ENCODE results near the gene KBTBD4. TPM values are rescaled to one million over a fixed set of nuclear protein-coding genes. Genes with fewer than 3 reads are reported as not detected.
"Not testable (repeated sequence)": the region's sequence is repeated elsewhere in the genome, so short reads cannot be mapped to it uniquely, and the experiment has no call there.

The KBTBD4 gene
- total RNA-seq, 1 experiment from 2014 or later: 13.2 TPM

GRCh38 chr11:47546274-47546673 is 32.5 kb downstream of the KBTBD4 start:
- ATAC-seq; H3K9me3 ChIP-seq (ENCODE audit: control insufficient read depth in 1 of 2, insufficient read depth in 1 of 2, low read depth in 1 of 2, low read length in 2 of 2); BruUV-seq (replicated peaks); DNase-seq (ENCODE audit: low read depth, low spot score); RAD21 ChIA-PET (ENCODE audit: low non-redundant PET in 1 of 2, low total read pairs in 2 of 2, uncharacterized antibody in 2 of 2, unreplicated experiment in 2 of 2); H3K4me2 ChIP-seq (ENCODE audit: low read length); H3K9ac ChIP-seq (ENCODE audit: low read length); H3K36me3 ChIP-seq (ENCODE audit: control insufficient read depth in 1 of 2, insufficient read depth in 2 of 2, low read length in 2 of 2); H2AFZ ChIP-seq (ENCODE audit: low read depth, low read length, poor library complexity, severe bottlenecking); H3K27ac ChIP-seq (ENCODE audit: low read depth, low read length); CTCF ChIA-PET; H3K27me3 ChIP-seq (ENCODE audit: insufficient read depth, low read length); intact Hi-C loops (cut with micrococcal nuclease); H3K4me3 ChIP-seq (replicated peaks in 1 of 2; ENCODE audit: low read depth in 1 of 2, low read length in 2 of 2); H3K9me2 ChIP-seq (ENCODE audit: insufficient read depth): not testable (repeated sequence)
- POLR2A ChIA-PET: interaction anchor here (0.6 kb wide), 1 partner anchor 10 kb away, joined by 3 read pairs; no protein-coding TSS in a partner anchor
- Histone ChIP-seq H3K79me2 (ENCODE audit: insufficient read depth, low read length) (peaks cover 99% of the 10 kb centered on the region), H4K20me1 (ENCODE audit: insufficient read depth) (peaks cover 17% of the 10 kb centered on the region; the same call in 1 of the 2 replicates), H3K4me1 (ENCODE audit: control insufficient read depth in 1 of 2, insufficient read depth in 2 of 2, low read length in 2 of 2) (peaks cover 10 to 39% of the 10 kb centered on the region in 2 experiments)

- no peak overlapping the region for H3K27ac ChIP-seq (ENCODE audit: low read depth, low read length)
- H4K20me1 ChIP-seq (ENCODE audit: insufficient read depth): peaks cover 23% of the 10 kb centered on the region; the same call in 1 of the 2 replicates
- BruUV-seq (replicated peaks): no TSS peak
- ATAC-seq (no peak), DNase-seq (ENCODE audit: low read depth, low spot score) (no peak)
- POLR2A ChIA-PET: no interaction called here
- no peak overlapping the region for H3K9ac ChIP-seq (ENCODE audit: low read length)
- H3K4me1 ChIP-seq (ENCODE audit: control insufficient read depth in 1 of 2, insufficient read depth in 2 of 2, low read length in 2 of 2): peaks cover 5 to 43% of the 10 kb centered on the region in 2 experiments; a peak in 3 of 4 replicates
- H3K9me2 ChIP-seq (ENCODE audit: insufficient read depth): no peaks in the 10 kb centered on the region
- 0 out of 4 replicates have a peak, but pooled peaks cover 0 to 1% of the 10 kb centered on the region in 2 experiments for H3K36me3 ChIP-seq (ENCODE audit: control insufficient read depth in 1 of 2, insufficient read depth in 2 of 2, low read length in 2 of 2)
- TF ChIP-seq SP1 (IDR thresholded peaks at IDR 0.05; ENCODE audit: low read depth) (no peak), RAD21 (IDR thresholded peaks at IDR 0.05; ENCODE audit: low read depth) (no peak), CBX3 (IDR thresholded peaks at IDR 0.05; ENCODE audit: low read depth) (no peak), POLR2AphosphoS5 (IDR thresholded peaks at IDR 0.05; ENCODE audit: low read depth, low read length) (no peak), FOSL1 (IDR thresholded peaks at IDR 0.05; ENCODE audit: low read depth) (no peak), TCF7L2 (IDR thresholded peaks at IDR 0.05; ENCODE audit: borderline replicate concordance, extremely low read depth, insufficient read depth, insufficient read length) (no peak), ATF3 (IDR thresholded peaks at IDR 0.05) (no peak), REST (IDR thresholded peaks at IDR 0.05; ENCODE audit: low read depth) (no peak), CTCF (IDR thresholded peaks at IDR 0.05 in 2 of 3, conservative IDR thresholded peaks at IDR 0.05 in 1 of 3; ENCODE audit: borderline replicate concordance in 1 of 3, insufficient read depth in 1 of 3, low read depth in 2 of 3, low read length in 2 of 3) (no peak)
- H3K79me2 ChIP-seq (ENCODE audit: insufficient read depth, low read length): peaks cover 99% of the 10 kb centered on the region
- RAD21 ChIA-PET (ENCODE audit: low non-redundant PET in 1 of 2, low total read pairs in 2 of 2, uncharacterized antibody in 2 of 2, unreplicated experiment in 2 of 2): no interaction called here
- H3K4me2 ChIP-seq (ENCODE audit: low read length): no peak overlapping the region
- no peak overlapping the region for H2AFZ ChIP-seq (ENCODE audit: low read depth, low read length, poor library complexity, severe bottlenecking)
- CTCF ChIA-PET: no interaction called here
- intact Hi-C loops (cut with micrococcal nuclease): no loop called here
- no peaks in the 10 kb centered on the region for H3K9me3 ChIP-seq (ENCODE audit: control insufficient read depth in 1 of 2, insufficient read depth in 1 of 2, low read depth in 1 of 2, low read length in 2 of 2)
- no peaks in the 10 kb centered on the region for H3K27me3 ChIP-seq (ENCODE audit: insufficient read depth, low read length)
- H3K4me3 ChIP-seq (replicated peaks in 1 of 2; ENCODE audit: low read depth in 1 of 2, low read length in 2 of 2): no peak overlapping the region
These were observed 33.5 kb downstream of the KBTBD4 start for GRCh38 chr11:47545298-47545697.

Data from HCT116 (cell line).